Measurements from ENCODE around the gene GALNT18.

The GALNT18 gene

DNA sequence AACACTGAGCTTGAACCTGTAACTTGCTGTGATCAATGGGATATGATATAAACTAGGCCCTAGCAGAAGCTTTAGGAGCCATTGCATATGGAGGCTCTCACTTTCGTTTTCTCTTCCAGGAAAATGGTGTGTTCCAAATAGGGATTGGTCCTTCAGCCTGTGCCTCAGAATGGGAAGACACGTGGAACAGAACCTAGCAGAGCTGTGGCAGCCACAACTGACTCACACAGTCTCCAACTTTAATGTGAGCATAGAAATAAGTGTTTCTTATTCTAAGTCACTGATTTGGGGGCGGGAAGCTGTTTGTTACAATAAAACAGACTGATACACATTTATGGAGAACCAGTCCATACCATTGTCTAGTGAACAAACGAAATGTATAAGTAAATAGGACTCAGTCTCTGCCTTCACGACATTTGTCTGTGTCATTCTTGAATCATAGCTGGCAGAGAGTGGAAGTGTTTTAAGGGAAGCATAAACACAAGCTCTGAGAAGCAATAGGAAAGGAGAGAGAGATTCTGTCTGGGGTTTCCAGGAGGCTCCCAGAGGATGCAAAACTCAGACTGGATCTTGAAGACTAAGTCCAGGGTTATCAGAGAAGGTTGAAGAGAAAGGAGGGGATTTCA lies 97.3 kb downstream of the GALNT18 start:
- DNase-seq: no peak

- no peak for DNase-seq
Observed at GRCh38 chr11:11522591-11522990, 99.2 kb downstream of the GALNT18 start.

DNA sequence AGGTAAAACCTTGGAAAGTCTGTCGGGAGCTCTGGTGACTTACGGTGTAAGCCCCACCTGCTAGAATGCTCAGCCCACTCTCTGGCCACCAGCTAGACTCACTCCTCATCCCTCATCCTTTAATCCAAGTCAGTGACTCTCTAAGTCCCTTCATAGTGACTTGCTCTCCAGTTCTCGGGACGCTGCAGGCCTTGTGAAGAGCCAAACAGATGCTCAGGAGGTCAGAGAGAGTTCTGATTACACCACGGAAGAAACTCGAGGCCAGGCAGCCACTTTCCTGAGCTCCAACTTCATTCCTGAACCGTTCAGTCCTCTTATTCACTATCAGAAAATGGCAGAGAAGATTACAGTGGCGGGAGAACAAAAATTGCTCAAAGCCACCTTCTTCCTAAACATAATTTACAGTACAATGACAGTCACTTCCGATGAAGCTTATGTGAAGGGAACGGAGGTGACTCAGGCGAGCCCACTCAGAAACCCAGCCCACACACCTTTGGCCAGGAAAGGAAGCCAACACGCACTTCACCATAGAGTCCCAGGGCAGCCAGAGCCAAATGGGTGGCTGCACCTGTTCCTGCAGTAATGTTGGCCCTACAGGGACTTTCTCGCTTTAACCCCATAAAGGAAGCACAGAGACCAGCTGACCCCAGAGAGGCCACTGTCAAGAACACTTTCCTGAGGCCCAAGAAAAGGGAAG lies 100.4 kb downstream of the GALNT18 start:
- no peak for DNase-seq

DNA sequence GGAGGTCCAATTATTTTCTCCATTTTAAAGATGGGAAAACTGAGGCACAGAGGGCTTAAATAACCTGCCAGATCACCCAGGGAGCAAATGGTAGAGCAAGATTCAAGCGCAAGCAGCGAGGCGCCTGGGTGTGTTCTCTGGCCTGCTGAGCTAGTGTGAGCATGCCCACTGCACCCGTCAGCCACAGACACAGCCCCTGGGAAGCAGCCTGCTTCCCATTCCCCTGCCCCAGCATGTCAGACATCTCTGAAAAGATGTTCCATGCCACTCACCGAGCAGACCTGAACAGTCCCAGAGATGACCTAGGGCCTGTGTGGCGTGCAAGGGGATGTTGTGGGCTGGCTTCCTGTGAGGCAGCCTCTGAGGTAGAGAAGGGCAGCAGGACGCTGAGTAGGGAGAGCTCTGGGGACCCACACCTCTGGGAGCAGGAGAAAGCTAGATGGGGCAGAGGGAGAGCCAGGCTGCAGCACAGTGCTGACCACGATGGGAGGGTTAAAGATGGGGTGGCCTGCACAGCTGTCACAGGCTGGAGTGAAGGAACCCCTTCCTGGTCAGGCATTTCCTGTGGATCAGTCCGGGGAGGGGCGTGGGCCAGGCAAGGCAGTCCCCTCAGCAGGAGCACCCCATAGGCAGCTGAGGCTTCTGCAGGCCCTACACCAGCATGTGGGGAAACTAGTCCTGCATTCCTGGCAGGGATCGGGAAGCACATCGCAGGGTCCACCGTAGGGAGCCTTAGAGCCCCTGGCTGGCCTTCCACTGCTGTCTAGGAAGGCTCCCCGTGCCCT lies 101.4 kb downstream of the GALNT18 start:
- DNase-seq: no peak

GRCh38 chr11:11519184-11519583 lies 102.6 kb downstream of the GALNT18 start:
- no peak for DNase-seq

DNA sequence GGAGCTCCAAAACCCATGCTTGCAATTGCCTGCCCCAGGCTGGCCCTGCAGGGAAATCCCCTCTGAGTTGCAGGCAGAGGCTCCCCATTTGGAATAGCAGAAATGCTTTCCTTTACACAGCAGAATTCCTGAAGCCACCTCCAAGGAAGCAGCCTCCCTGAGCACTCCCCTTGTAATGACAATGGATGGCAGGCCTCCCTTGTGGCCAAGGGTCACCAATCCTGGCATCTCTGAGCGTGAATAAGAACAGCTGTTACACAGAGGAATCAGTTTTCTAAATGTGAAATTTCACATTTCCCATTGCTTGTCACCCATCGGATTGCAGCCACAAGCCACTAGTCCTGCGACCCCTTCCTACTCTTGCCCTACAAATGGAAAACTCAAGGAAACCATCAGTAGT lies 107.6 kb downstream of the GALNT18 start:
- no peak for DNase-seq

DNA sequence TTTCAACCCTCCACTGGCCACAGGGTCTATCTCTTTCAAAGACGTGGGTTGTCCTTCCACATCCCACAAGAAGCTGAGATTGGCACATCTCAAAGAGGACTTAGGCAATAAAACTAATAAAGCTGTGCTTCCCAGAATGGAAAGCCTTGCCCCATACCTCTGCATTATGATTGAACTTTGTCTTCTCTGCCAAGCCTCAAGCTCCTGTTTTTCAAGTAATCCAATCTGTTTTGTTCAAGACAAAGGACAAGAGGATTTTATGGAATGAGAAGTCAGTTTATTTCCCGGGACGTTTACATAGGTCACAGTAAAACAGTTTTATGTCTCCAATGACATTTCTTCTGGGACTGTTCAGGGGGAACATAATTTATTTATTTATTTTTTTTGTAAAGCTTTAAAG lies 108.4 kb downstream of the GALNT18 start:
- DNase-seq: peak; percentile 19

GRCh38 chr11:11512929-11513328 lies 108.9 kb downstream of the GALNT18 start:
- DNase-seq: no peak

DNA sequence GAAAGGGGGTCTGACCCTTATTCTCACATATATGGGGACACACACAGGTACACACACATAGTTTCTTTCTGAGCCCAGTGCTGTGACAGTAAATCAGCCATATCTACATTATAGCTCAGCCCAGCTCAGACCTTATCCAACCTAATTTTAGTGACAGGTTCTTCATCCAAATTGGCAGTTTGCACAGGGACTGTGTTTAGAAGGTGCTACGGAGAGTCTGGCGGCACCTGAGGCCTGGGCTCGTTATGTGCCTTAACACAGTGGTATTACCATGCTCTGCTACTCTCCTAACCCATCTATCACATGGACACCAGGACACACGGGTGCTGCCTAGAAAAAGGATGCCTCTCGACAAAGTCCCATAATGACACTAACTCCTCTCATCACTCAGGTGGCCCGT lies 109.3 kb downstream of the GALNT18 start:
- no peak for DNase-seq

GRCh38 chr11:11512090-11512489 lies 109.7 kb downstream of the GALNT18 start:
- DNase-seq: no peak

- DNase-seq: peak; percentile 45
Observed at GRCh38 chr11:11510939-11511338, 110.9 kb downstream of the GALNT18 start.

GRCh38 chr11:11505692-11506091 lies 116.1 kb downstream of the GALNT18 start:
- no peak for DNase-seq

DNA sequence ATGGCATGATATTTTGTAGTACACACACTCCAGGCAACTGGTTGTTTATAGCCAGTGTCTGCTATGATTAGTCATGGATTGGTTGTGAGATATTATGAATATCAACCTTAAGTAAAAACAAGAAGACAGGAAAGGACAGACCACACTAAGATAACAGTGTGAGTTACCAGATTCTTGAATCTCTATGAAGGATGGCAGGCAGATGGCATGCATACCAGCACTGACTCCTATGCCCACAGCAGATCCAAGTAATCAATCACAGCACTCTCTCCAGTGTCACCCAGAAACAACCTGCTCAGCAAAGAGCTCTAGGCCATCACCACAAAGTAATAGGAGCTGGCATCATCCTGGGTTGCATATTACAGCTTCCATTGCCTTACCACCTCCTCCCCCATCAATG lies 116.6 kb downstream of the GALNT18 start:
- DNase-seq: no peak

DNA sequence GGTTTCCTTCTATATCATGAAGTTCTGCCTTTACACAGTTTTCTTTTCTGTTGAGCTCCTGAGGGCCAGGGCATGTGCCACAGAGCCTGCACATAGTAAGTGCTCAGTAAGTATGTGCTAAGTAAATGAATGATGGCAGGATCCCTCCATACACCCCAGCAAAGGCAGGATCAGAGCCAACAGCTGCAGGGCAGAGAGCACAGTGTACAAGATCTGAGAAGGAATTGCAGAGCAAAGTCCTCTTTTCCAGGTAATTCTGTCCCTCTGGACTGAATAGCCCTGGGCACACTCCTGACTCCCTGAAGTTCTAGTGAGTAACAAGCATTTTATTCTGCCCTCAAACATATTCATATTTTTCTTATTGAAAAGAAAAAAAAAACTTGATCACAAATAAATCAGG lies 117.7 kb downstream of the GALNT18 start:
- no peak for DNase-seq

DNA sequence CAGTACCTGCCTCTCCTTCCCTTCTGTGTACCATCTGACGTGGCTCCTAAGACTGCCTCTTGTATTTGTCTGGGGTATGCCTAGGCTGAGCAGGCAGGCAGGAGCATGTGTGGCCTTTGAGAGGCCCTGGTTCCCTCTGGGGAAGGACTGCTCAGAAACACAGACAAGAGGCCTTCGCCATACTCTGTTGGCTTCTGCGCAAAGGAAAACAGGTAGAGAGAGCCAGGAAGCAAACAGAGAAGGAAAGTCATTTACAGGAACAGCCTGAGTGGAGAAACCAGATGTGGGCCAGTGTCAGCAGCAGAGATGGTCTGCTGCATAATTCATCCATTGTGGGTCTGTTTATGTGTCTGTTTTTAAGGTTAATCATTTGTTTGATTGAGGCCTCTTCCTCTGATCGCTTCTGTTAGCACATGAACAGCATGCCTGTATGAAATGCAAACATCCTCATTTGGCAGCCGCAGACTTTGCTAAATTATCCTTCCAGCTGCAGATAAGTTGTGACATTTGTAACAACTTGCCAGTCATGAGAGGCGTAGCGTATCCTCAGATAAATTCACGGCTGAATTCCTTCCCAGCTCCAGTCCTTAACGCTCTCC lies 119.4 kb downstream of the GALNT18 start:
- no peak for DNase-seq

DNA sequence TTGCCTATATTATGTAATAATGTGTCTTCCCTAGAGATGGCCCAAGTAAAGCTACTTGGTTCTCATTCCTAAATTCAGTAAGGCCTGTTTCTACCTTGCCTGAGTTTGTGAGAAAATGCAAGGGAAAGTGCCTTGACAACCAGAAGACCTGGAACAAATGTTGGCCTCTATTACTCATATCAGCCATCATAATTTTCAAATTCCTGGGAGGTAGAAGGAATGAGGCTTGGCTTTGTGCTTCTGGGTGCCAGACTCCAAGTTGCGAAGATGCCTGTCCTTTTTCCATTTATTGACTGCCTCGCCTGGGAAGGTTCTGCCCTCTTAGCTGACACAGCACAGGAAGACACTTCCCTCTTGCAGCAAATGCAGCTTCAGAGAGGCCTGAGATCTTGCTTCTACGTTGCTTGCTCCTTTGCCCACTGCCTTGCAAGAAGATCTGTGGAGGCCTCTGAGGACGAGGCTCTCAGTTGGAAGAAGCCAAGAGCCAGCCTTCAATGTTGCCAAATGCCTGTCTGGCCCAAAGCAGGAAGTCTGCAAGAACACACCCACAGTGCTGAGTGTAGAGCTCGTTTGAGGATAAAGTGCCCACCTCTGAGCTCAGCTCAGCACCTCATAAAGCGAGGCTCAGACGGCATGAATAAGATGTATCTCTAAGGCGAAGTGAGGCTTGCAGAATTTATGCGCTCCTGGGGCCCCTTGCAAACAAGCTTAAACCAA lies 120.1 kb downstream of the GALNT18 start:
- no peak for DNase-seq

DNA sequence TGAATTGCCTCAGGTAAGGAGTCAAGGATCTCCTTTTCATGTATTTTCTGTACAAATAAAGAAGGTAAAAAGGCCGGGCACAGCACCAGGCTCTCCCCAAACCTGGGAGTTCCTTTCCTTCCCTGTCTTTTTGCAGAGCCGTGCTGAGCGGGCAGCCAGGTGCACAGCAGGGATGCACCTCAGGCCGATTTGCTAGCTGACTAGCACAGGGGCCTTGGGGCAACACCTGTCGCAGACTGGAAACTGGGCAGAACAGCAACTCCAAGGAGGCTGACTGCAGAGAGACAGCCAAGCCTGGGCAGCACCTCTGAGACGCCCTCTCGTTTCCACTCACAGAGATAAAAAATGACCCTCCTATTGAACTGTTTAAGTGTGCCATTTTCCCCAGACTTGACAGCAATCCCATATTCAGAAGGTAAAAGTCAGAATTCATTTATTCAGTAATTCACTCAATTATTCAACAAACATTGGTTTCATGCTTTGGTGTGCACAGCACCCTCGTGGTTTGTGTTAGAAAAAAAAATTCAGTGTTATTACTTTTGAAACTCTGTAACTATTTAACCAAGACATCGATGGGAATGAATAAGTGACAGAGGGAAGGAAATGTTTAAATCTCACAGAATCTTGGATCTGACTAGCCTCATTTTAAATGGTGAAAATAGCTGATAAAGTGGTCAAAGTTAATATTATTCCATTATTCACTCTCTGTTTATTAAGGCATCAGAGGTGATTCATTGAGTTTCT lies 120.9 kb downstream of the GALNT18 start:
- no peak for DNase-seq

- DNase-seq: no peak
Observed at GRCh38 chr11:11499300-11499699, 122.5 kb downstream of the GALNT18 start.

- DNase-seq: no peak
Observed at GRCh38 chr11:11498195-11498594, 123.6 kb downstream of the GALNT18 start.

DNA sequence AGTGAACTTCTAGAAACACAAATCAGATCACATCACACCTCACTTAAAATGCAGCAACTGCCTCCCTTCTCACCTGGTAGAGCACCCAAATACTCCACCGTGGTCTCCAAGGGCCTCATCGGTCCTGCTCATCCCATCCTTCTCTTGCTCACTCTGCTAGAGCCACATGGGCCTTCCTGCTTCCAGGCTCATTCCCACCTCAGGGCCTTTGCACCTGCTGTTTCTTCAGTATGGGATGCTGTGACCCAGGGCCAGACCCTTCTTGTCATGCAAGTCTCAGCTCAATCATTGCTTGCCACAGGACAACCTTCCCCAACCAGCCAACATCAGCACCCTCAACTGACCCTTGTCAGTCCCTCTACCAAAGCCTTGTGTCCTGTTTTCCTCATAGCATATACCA lies 124.9 kb downstream of the GALNT18 start:
- DNase-seq: no peak

DNA sequence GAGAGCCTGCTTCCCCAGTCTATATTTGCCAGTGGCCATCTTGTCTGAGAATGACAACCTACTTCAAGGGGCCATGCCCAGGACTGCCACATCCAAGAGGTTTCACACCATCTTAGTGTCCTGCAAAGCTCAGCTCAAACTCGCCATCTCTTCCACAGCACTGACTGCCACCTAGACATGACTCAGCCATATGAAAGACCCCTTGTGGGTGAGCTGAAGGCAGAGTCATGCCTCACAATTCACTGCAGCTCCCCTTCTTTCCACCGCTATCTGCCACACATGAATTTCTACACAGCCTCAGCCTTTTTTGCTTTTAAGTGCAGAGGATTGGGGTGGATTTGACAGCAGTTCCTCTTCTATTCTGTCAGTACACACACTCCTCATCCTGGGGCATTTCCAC lies 127.5 kb downstream of the GALNT18 start:
- no peak for DNase-seq

DNA sequence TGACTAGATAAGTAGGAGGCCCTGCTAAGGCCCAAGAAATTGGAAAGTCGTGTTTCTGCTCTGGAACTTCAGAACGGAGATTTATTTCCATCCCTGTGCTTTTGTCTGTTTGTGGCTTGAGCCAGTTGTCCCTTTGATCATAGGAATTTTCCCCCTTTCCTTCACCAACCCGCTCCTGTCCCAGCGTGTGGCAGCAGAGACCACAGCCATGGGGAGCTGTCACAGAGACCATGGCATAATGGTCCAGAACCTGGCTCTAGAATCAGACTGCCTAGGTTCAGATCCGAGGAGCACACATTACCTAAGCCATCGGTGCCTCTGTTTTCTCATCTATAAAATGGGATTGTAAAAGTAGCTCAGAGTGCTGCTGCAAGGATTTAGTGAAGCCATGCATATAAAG lies 128.1 kb downstream of the GALNT18 start:
- DNase-seq: no peak
